Testis (tissue), 2 donors: ENCODE results near the gene NLGN1.

ENCODE experiments used
- POLR2A ChIP-seq: fragments of 450-650 bp; IDR thresholded peaks from one replicate; pipeline ENCODE4 v1.6.1; 2017; ENCODE audit warnings: antibody characterized with exemption, mild to moderate bottlenecking, moderate library complexity
- TF ChIP-seq, protein P1 (sequence below), 3 experiments: fragments of 450-650 bp in 2 of 3; fragments of 200-600 bp in 1 of 3; sonication (generic) in 1 of 3; IDR thresholded peaks; one replicate each; pipeline ENCODE4 v1.5.1; 2016 to 2019; ENCODE audit warnings: antibody characterized with exemption in 3 of 3, mild to moderate bottlenecking in 2 of 3, moderate library complexity in 1 of 3

DNA sequence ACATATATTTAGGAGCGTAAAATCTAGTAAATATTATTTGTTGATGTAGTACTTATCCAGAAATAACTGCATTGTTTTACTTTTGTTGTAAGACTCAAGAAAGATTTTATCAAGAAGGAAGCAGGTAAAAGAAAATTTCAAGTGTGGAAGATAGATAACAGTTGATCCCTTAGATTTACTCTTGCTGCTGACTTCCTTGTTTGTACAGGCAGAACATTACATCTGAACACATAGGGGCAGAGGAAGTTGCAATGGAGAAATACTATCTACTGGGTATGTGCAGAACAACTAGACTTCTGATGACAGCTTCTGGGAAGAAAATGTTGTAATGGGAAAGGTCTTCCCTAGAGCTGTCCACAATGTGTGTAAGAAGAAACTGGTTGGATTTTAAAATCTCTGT, 350.6 kb downstream of the NLGN1 start:
- TF ChIP-seq, protein P1, sequence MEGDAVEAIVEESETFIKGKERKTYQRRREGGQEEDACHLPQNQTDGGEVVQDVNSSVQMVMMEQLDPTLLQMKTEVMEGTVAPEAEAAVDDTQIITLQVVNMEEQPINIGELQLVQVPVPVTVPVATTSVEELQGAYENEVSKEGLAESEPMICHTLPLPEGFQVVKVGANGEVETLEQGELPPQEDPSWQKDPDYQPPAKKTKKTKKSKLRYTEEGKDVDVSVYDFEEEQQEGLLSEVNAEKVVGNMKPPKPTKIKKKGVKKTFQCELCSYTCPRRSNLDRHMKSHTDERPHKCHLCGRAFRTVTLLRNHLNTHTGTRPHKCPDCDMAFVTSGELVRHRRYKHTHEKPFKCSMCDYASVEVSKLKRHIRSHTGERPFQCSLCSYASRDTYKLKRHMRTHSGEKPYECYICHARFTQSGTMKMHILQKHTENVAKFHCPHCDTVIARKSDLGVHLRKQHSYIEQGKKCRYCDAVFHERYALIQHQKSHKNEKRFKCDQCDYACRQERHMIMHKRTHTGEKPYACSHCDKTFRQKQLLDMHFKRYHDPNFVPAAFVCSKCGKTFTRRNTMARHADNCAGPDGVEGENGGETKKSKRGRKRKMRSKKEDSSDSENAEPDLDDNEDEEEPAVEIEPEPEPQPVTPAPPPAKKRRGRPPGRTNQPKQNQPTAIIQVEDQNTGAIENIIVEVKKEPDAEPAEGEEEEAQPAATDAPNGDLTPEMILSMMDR (IDR thresholded peaks at IDR 0.05) = no peak
- TF ChIP-seq POLR2A = no peak
